ENCODE measurements around the gene AQP1. TPM values are rescaled to one million over a fixed set of nuclear protein-coding genes. Genes with fewer than 3 reads are reported as not detected.

AQP1 gene
- total RNA-seq, 4 donors from 2014 or later: 439 to 589 (median 503) TPM

DNA sequence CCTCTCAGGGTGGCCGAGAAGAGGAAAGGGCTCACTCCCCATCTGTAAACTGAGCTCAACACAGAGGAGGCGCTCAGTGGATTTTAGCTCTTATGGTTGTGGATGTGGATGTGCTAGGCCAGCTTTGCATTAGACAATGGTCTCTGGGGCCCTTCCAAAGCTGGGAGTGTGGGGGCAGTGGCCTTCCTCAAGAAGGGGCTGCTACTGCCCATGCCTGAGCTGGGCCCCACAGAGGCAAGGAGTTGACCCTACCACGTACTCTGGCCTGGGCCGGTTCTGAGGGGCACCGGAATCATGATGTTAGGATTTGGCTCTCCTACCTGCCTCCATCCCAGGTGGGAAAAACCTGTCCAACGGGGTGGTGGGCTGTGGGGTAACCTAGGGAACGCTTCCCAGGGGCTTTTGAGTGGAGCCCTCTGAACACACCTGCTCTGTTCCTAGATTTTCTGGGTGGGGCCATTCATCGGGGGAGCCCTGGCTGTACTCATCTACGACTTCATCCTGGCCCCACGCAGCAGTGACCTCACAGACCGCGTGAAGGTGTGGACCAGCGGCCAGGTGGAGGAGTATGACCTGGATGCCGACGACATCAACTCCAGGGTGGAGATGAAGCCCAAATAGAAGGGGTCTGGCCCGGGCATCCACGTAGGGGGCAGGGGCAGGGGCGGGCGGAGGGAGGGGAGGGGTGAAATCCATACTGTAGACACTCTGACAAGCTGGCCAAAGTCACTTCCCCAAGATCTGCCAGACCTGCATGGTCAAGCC, 11.5 kb downstream of the AQP1 start:
- Histone ChIP-seq H3K27me3 (no peaks in the 10 kb centered on the region), H3K4me3 (no peak overlapping the region), H3K9me3 (peaks cover 0 to 9% (median 0%) of the 10 kb centered on the region in 3 donors), H3K4me1 (peaks cover 0 to 45% (median 32%) of the 10 kb centered on the region in 3 donors), H3K36me3 (peaks cover 0 to 63% of the 10 kb centered on the region in 2 donors), H3K27ac (peak overlapping the region in 3 of 4 donors; percentile 85 to 88 (median 88))
- TF ChIP-seq POLR2AphosphoS5 (IDR thresholded peaks at IDR 0.05): no peak
- WGBS, 2 donors (ENCODE audit: low coverage in 1 of 2): 93% methylated on average over 6 of the region's 19 CpGs; no CpG with 5 or more reads in 1 of the 2 donors
- no peak for ATAC-seq

DNA sequence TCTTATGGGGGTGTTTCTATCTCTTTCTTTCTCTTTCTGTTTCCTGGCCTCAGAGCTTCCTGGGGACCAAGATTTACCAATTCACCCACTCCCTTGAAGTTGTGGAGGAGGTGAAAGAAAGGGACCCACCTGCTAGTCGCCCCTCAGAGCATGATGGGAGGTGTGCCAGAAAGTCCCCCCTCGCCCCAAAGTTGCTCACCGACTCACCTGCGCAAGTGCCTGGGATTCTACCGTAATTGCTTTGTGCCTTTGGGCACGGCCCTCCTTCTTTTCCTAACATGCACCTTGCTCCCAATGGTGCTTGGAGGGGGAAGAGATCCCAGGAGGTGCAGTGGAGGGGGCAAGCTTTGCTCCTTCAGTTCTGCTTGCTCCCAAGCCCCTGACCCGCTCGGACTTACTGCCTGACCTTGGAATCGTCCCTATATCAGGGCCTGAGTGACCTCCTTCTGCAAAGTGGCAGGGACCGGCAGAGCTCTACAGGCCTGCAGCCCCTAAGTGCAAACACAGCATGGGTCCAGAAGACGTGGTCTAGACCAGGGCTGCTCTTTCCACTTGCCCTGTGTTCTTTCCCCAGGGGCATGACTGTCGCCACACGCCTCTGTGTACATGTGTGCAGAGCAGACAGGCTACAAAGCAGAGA, 12.2 kb downstream of the AQP1 start:
- no peak overlapping the region for H3K4me3 ChIP-seq
- H3K4me1 ChIP-seq: peaks cover 0 to 38% (median 25%) of the 10 kb centered on the region in 3 donors
- H3K9me3 ChIP-seq: peaks cover 0 to 9% (median 0%) of the 10 kb centered on the region in 3 donors
- H3K36me3 ChIP-seq: peaks cover 0 to 64% of the 10 kb centered on the region in 2 donors
- no peaks in the 10 kb centered on the region for H3K27me3 ChIP-seq
- 80% methylated on average over 1 of the region's 13 CpGs; no CpG with 5 or more reads in 1 of the 2 donors for WGBS, 2 donors (ENCODE audit: low coverage in 1 of 2)
- TF ChIP-seq POLR2A (IDR thresholded peaks at IDR 0.05): no peak
- no peak for TF ChIP-seq POLR2AphosphoS5 (IDR thresholded peaks at IDR 0.05)
- TF ChIP-seq, protein P1, sequence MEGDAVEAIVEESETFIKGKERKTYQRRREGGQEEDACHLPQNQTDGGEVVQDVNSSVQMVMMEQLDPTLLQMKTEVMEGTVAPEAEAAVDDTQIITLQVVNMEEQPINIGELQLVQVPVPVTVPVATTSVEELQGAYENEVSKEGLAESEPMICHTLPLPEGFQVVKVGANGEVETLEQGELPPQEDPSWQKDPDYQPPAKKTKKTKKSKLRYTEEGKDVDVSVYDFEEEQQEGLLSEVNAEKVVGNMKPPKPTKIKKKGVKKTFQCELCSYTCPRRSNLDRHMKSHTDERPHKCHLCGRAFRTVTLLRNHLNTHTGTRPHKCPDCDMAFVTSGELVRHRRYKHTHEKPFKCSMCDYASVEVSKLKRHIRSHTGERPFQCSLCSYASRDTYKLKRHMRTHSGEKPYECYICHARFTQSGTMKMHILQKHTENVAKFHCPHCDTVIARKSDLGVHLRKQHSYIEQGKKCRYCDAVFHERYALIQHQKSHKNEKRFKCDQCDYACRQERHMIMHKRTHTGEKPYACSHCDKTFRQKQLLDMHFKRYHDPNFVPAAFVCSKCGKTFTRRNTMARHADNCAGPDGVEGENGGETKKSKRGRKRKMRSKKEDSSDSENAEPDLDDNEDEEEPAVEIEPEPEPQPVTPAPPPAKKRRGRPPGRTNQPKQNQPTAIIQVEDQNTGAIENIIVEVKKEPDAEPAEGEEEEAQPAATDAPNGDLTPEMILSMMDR (IDR thresholded peaks at IDR 0.05): no peak
- no peak for TF ChIP-seq EP300 (IDR thresholded peaks at IDR 0.05)
- ATAC-seq: no peak
- H3K27ac ChIP-seq: peak overlapping the region in 2 of 4 donors; percentile 85 to 88

DNA sequence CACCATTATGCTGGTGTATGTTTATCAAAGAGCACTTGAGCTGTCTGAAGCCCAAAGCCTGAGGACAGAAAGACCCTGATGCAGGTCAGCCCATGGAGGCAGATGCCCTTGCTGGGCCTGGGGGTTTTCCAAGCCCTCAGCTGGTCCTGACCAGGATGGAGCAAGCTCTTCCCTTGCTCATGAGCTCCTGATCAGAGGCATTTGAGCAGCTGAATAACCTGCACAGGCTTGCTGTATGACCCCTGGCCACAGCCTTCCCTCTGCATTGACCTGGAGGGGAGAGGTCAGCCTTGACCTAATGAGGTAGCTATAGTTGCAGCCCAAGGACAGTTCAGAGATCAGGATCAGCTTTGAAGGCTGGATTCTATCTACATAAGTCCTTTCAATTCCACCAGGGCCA, 13.0 kb downstream of the AQP1 start:
- H3K36me3 ChIP-seq: peaks cover 0 to 64% of the 10 kb centered on the region in 2 donors
- no peak overlapping the region for H3K27ac ChIP-seq
- peaks cover 0 to 9% (median 0%) of the 10 kb centered on the region in 3 donors for H3K9me3 ChIP-seq
- ATAC-seq: no peak
- H3K27me3 ChIP-seq: no peaks in the 10 kb centered on the region
- TF ChIP-seq POLR2AphosphoS5 (IDR thresholded peaks at IDR 0.05) (no peak), POLR2A (IDR thresholded peaks at IDR 0.05) (no peak), EP300 (IDR thresholded peaks at IDR 0.05) (no peak)
- TF ChIP-seq, protein P1 (IDR thresholded peaks at IDR 0.05): no peak
- peaks cover 0 to 30% (median 22%) of the 10 kb centered on the region in 3 donors for H3K4me1 ChIP-seq
- H3K4me3 ChIP-seq: no peak overlapping the region

DNA sequence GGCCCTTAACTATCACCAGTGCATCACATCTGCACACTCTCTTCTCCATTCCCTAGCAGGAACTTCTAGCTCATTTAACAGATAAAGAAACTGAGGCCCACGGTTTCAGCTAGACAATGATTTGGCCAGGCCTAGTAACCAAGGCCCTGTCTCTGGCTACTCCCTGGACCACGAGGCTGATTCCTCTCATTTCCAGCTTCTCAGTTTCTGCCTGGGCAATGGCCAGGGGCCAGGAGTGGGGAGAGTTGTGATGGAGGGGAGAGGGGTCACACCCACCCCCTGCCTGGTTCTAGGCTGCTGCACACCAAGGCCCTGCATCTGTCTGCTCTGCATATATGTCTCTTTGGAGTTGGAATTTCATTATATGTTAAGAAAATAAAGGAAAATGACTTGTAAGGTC, 13.5 kb downstream of the AQP1 start:
- ATAC-seq: no peak
- WGBS, 2 donors (ENCODE audit: low coverage in 1 of 2): 65% methylated on average over 2 of the region's 2 CpGs; no CpG with 5 or more reads in 1 of the 2 donors

DNA sequence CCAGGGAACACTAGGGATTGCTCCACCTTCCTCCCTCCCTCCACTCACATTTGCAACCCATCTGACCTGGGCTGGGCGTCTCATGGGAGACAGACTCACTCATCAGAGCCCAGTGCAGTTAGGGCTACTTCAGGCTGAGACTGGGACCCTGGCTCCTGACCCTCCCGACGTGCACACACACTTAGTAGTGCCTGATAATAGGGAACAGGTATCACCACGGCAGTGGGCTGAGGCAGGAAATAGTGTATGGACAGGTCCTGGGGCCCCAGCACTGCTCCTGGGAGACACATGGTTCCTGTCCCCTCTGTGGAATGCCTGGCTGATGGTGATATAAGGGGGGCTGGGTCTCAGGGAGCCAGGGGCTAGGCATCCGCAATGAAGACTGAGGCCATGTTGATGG, 14.3 kb downstream of the AQP1 start:
- no peak for TF ChIP-seq POLR2A (IDR thresholded peaks at IDR 0.05)
- no peak for TF ChIP-seq EP300 (IDR thresholded peaks at IDR 0.05)
- peak; percentile 16 for TF ChIP-seq POLR2AphosphoS5 (IDR thresholded peaks at IDR 0.05)
- TF ChIP-seq, protein P1 (IDR thresholded peaks at IDR 0.05): no peak
- Histone ChIP-seq H3K27ac (no peak overlapping the region), H3K27me3 (no peaks in the 10 kb centered on the region), H3K9me3 (peaks cover 0 to 9% (median 0%) of the 10 kb centered on the region in 3 donors), H3K4me1 (peaks cover 0 to 18% (median 12%) of the 10 kb centered on the region in 3 donors), H3K36me3 (peaks cover 0 to 64% of the 10 kb centered on the region in 2 donors), H3K4me3 (no peak overlapping the region)
- ATAC-seq: no peak
- 83 to 93% methylated on average over 1 to 2 of the region's 5 CpGs for WGBS, 2 donors (ENCODE audit: low coverage in 1 of 2)

More for the DNA sequence above, 13.5 kb downstream of the AQP1 start:
- no peak for TF ChIP-seq EP300 (IDR thresholded peaks at IDR 0.05)
- TF ChIP-seq POLR2AphosphoS5 (IDR thresholded peaks at IDR 0.05): no peak
- TF ChIP-seq POLR2A (IDR thresholded peaks at IDR 0.05): no peak
- TF ChIP-seq, protein P1 (IDR thresholded peaks at IDR 0.05): no peak
- H3K27ac ChIP-seq: peak overlapping the region in 1 of 4 donors; percentile 3
- no peak overlapping the region for H3K4me3 ChIP-seq
- H3K9me3 ChIP-seq: peaks cover 0 to 9% (median 0%) of the 10 kb centered on the region in 3 donors
- peaks cover 0 to 26% (median 20%) of the 10 kb centered on the region in 3 donors for H3K4me1 ChIP-seq
- H3K36me3 ChIP-seq: peaks cover 0 to 64% of the 10 kb centered on the region in 2 donors
- H3K27me3 ChIP-seq: no peaks in the 10 kb centered on the region

Data from gastroesophageal sphincter (tissue), 4 donors.